ENCODE data around the gene PCDHGA1. TPM values are rescaled to one million over a fixed set of nuclear protein-coding genes. Genes with fewer than 3 reads are reported as not detected.

The PCDHGA1 gene
- 1 to 10 TPM in 1 of 4 donors, under 1 TPM in 3; 0.51 to 1.4 (median 0.65) TPM for total RNA-seq
- polyA plus RNA-seq = 1 to 10 TPM in 1 of 3 donors, under 1 TPM in 2; 0.27 to 2.1 (median 0.56) TPM
- long read RNA-seq, donor 1 = 0 reads
- long read RNA-seq, donor 2, partial matches to known transcripts = 10 of 10 reads
- long read RNA-seq, donor 2, other reads (novel, unspliced or antisense) = 0 of 10 reads

DNA sequence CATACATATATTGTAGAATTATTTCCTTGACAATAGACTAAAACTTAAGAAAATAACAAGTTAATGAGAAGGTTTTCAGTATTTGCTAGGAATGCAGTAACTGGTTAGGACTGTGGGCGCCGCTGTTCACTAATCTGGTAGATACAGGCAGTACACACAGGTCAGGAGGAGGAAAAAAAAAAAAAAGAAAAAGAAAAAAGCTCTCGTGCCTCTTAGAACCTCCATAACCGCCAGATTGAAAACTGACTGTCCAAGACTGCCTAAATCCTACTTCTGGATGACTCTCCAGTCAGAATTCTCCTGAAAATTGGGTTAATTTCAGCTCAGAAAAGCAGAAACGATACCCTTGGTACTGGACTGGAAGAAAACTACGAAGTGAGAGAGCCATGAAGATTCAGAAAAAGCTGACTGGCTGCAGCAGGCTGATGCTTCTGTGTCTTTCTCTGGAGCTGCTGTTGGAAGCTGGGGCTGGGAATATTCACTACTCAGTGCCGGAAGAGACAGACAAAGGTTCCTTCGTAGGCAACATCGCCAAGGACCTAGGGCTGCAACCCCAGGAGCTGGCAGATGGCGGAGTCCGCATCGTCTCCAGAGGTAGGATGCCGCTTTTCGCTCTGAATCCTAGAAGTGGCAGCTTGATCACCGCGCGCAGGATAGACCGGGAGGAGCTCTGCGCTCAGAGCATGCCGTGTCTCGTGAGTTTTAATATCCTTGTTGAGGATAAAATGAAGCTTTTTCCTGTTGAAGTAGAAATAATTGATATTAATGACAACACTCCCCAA lies at the start of gene PCDHGA1:
TSS of gene PCDHGA1 (plus strand) at position 216 of the 782 bp plus-strand sequence.
- intact Hi-C loops (cut with DNase I) = no loop called here
- ATAC-seq = peak in 2 of 4 donors; percentile 54 to 61
- 20 to 31% (median 24%) methylated on average over 21 of the region's 21 CpGs for WGBS, 3 donors

DNA sequence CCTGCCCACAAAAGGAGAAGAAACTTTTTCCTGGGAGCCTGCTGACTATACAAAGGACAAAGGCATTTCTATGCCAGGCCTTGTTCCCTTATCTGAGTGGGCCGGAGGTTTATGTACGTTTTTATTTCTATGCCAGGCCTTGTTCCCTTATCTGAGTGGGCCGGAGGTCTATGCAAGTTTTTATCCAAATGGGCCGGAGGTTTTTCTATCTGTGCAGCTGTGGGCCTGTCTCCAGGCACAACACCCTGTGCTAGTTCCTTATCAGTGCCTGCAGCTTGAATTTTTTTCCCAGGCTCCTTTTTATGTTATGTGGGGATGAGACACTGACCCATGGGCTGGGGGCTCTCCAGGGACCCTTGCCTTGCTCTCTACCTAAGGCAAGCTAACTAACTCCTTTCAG lies 31.9 kb upstream of the PCDHGA1 start:
- no peak overlapping the region for H3K4me3 ChIP-seq
- WGBS, 3 donors = 77 to 96% (median 91%) methylated on average over 4 of the region's 4 CpGs
- no peak for DNase-seq
- no peak for ATAC-seq
- TF ChIP-seq, protein P1, sequence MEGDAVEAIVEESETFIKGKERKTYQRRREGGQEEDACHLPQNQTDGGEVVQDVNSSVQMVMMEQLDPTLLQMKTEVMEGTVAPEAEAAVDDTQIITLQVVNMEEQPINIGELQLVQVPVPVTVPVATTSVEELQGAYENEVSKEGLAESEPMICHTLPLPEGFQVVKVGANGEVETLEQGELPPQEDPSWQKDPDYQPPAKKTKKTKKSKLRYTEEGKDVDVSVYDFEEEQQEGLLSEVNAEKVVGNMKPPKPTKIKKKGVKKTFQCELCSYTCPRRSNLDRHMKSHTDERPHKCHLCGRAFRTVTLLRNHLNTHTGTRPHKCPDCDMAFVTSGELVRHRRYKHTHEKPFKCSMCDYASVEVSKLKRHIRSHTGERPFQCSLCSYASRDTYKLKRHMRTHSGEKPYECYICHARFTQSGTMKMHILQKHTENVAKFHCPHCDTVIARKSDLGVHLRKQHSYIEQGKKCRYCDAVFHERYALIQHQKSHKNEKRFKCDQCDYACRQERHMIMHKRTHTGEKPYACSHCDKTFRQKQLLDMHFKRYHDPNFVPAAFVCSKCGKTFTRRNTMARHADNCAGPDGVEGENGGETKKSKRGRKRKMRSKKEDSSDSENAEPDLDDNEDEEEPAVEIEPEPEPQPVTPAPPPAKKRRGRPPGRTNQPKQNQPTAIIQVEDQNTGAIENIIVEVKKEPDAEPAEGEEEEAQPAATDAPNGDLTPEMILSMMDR (IDR thresholded peaks at IDR 0.05) = no peak
- H3K9me3 ChIP-seq = peaks cover 30% of the 10 kb centered on the region
- no peak overlapping the region for H3K27ac ChIP-seq
- no peaks in the 10 kb centered on the region for H3K27me3 ChIP-seq (ENCODE audit: insufficient read depth in 3 of 3, low read length in 2 of 3)
- no peaks in the 10 kb centered on the region for H3K36me3 ChIP-seq (ENCODE audit: insufficient read depth in 1 of 2, low read depth in 1 of 2)
- intact Hi-C loops (cut with DNase I) = no loop called here
- H3K4me1 ChIP-seq = no peaks in the 10 kb centered on the region

More for the DNA sequence above, at the start of gene PCDHGA1:
- Histone ChIP-seq H3K27ac (peak within 1 kb of the TSS; percentile 15), H3K9me3 (peaks cover 4% of the 10 kb centered on the region), H3K27me3 (ENCODE audit: insufficient read depth in 3 of 3, low read length in 2 of 3) (peaks cover 0 to 15% (median 6%) of the 10 kb centered on the region in 3 donors), H3K4me1 (no peaks in the 10 kb centered on the region), H3K4me3 (peak within 1 kb of the TSS; percentile 54), H3K36me3 (ENCODE audit: insufficient read depth in 1 of 2, low read depth in 1 of 2) (no peaks in the 10 kb centered on the region)
- DNase-seq = no peak
- TF ChIP-seq, protein P1 (IDR thresholded peaks at IDR 0.05) = peak; percentile 50

DNA sequence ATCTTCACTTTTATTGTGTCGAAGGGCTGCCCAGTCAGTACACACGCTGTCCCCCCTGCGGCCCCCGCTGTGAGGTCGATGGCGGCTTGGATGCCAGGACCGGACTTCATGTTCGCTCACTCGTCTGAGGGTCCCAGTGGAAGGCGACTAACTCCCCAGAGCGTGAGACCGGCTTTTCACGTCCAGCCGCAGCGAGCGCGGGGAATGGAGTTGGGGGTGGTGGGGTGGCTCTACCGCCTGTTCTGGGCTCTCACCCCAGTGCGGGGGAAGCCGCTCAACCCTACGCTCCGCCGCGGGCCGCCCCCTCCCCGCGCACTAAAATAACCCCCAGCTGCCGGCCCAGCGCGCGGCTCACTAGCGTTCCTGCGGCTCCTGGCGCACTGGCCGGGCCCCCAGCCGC lies 26.6 kb upstream of the PCDHGA1 start, which contains the start of gene SLC25A2:
TSS of gene SLC25A2 (minus strand) at position 294 of the 400 bp plus-strand sequence. CDS start at position 110, 184 bp downstream.
- no peak within 1 kb of the TSS for H3K4me3 ChIP-seq
- ATAC-seq (no peak), DNase-seq (no peak)
- no peak within 1 kb of the TSS for H3K27ac ChIP-seq
- intact Hi-C loops (cut with DNase I) = no loop called here
- TF ChIP-seq, protein P1 (IDR thresholded peaks at IDR 0.05) = no peak
- H3K4me1 ChIP-seq = no peaks in the 10 kb centered on the region
- no peaks in the 10 kb centered on the region for H3K36me3 ChIP-seq (ENCODE audit: insufficient read depth in 1 of 2, low read depth in 1 of 2)
- H3K9me3 ChIP-seq = peaks cover 54% of the 10 kb centered on the region
- H3K27me3 ChIP-seq (ENCODE audit: insufficient read depth in 3 of 3, low read length in 2 of 3) = no peaks in the 10 kb centered on the region
- 31 to 37% (median 34%) methylated on average over 32 to 36 of the region's 36 CpGs for WGBS, 3 donors

DNA sequence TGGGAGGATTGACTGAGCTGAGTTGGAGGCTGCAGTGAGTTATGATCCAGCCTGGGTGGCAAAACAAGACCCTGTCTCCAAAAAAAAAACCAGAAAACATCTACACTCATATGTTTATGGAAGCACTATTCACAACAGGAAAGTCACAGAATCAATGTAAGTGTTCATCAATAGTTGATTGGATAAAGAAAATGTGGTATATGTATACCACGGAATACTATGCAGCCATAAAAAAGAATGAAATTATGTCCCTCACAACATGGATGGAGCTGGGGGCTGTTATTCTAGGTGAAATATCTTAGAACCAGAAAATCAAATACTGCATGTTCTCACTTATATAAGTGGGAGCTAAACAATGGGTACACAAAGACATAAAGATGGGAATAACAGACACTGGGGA lies 23.7 kb upstream of the PCDHGA1 start:
- Histone ChIP-seq H3K36me3 (ENCODE audit: insufficient read depth in 1 of 2, low read depth in 1 of 2) (peaks cover 0 to 4% of the 10 kb centered on the region in 2 donors), H3K4me1 (no peaks in the 10 kb centered on the region), H3K27ac (no peak overlapping the region), H3K27me3 (ENCODE audit: insufficient read depth in 3 of 3, low read length in 2 of 3) (no peaks in the 10 kb centered on the region), H3K4me3 (no peak overlapping the region), H3K9me3 (peaks cover 47% of the 10 kb centered on the region)
- ATAC-seq (no peak), DNase-seq (no peak)
- intact Hi-C loops (cut with DNase I) = no loop called here
- 97 to 100% (median 98%) methylated on average over 1 of the region's 1 CpG for WGBS, 3 donors
- TF ChIP-seq, protein P1 (IDR thresholded peaks at IDR 0.05) = no peak

Data from psoas muscle (tissue), 8 donors.